HepG2 (cell line): ENCODE measurements around the gene AREL1. TPM values are rescaled to one million over a fixed set of nuclear protein-coding genes. Genes with fewer than 3 reads are reported as not detected.

Experiments used
- ATAC-seq: fragments of 200-7000 bp; cut with Tn5 transposase; 3 replicates; pipeline ENCODE4 v1.9.1; 2020; ENCODE audit warnings: mild to moderate bottlenecking, moderate library complexity
- BruUV-seq: library from RNA; stranded (reverse); fragments of 400-500 nt; replicated peaks from 2 replicates; lab custom pipeline; 2021; lab: Mats Ljungman, UMichigan
- CTCF ChIA-PET: fragments of 300-600 bp; formaldehyde crosslinking; extraction: SDS; loops from one replicate; lab custom pipeline; 2021; ENCODE audit warnings: low total read pairs, inconsistent platforms, low intra/inter-chr PET ratio; lab: Yijun Ruan, JAX
- POLR2A ChIA-PET: fragments of 350-600 bp; sonication (Branson Sonifier 250); formaldehyde crosslinking; loops from one replicate; lab custom pipeline; 2020; ENCODE audit warnings: antibody characterized with exemption, inconsistent platforms; lab: Yijun Ruan, JAX
- DNase-seq: peaks from one replicate; pipeline ENCODE4 v3.0.0-alpha.2; 2015; ENCODE audit warnings: low spot score
- FAIRE-seq: peaks from 3 replicates; lab custom pipeline; 2011; peaks lifted over from hg19 to GRCh38; lab: Jason Lieb, UNC
- H2AFZ ChIP-seq: one replicate; pipeline ENCODE4 v1.6.1; 2011; ENCODE audit warnings: low read length, inconsistent platforms
- H3K27ac ChIP-seq: fragments of 300-600 bp; 3 replicates; pipeline ENCODE4 v1.8.0; 2011; ENCODE audit warnings: mixed run types, mild to moderate bottlenecking, mixed read lengths, low read length, inconsistent platforms; ENCODE audit not compliant: insufficient read depth; ENCODE audit errors: extremely low read length
- H3K27me3 ChIP-seq, 2 experiments: fragments of 200-600 bp in 1 of 2; 2 replicates in 1 of 2; 3 replicates in 1 of 2; pipeline versions ENCODE4 v1.6.0 to v1.8.0; 2011; ENCODE audit warnings: low read length in 2 of 2, mild to moderate bottlenecking in 2 of 2, moderate library complexity in 2 of 2, inconsistent platforms in 1 of 2; ENCODE audit not compliant: insufficient read depth in 2 of 2, control insufficient read depth in 1 of 2
- H3K36me3 ChIP-seq, 2 experiments: fragments of 200-600 bp in 1 of 2; replicated peaks in 1 of 2; 2 replicates in 1 of 2; 3 replicates in 1 of 2; pipeline versions ENCODE4 v1.5.1 to v1.8.0; 2011; ENCODE audit warnings: low read length in 2 of 2, inconsistent platforms in 1 of 2; ENCODE audit not compliant: insufficient read depth in 2 of 2, control insufficient read depth in 1 of 2
- H3K4me1 ChIP-seq: 2 replicates; pipeline ENCODE4 v1.5.1; 2012; ENCODE audit warnings: low read length, inconsistent platforms; ENCODE audit not compliant: insufficient read depth
- H3K4me2 ChIP-seq: 2 replicates; pipeline ENCODE4 v1.6.0; 2011; ENCODE audit warnings: low read depth, low read length, inconsistent platforms
- H3K4me3 ChIP-seq, 3 experiments: fragments of 200-600 bp in 1 of 3; sonication (generic), shearing (Covaris generic) in 1 of 3; replicated peaks in 1 of 3; 2 replicates each; pipeline ENCODE4 v1.5.1; 2011 to 2016; ENCODE audit warnings: low read length in 3 of 3, inconsistent platforms in 2 of 3, low read depth in 2 of 3, mild to moderate bottlenecking in 2 of 3, control low read depth in 1 of 3, mixed read lengths in 1 of 3; ENCODE audit not compliant: insufficient read depth in 1 of 3
- H3K79me2 ChIP-seq: one replicate; pipeline ENCODE4 v1.6.1; 2011; ENCODE audit warnings: low read length, inconsistent platforms; ENCODE audit not compliant: insufficient read depth
- H3K9ac ChIP-seq: 2 replicates; pipeline ENCODE4 v1.6.0; 2011; ENCODE audit warnings: mild to moderate bottlenecking, low read depth, low read length, inconsistent platforms; ENCODE audit not compliant: insufficient read depth
- H3K9me3 ChIP-seq: 2 replicates; pipeline ENCODE4 v1.5.1; 2012; ENCODE audit warnings: mild to moderate bottlenecking, low read length
- H4K20me1 ChIP-seq: 2 replicates; pipeline ENCODE4 v1.6.0; 2011; ENCODE audit warnings: inconsistent platforms, mild to moderate bottlenecking, low read length, moderate library complexity; ENCODE audit not compliant: insufficient read depth
- ATF7-NPFF ChIP-seq: sonication (generic); formaldehyde crosslinking; IDR thresholded peaks from 2 replicates; pipeline ENCODE4 v1.8.1; 2023; ENCODE audit warnings: mild to moderate bottlenecking, low read depth, missing genetic modification reagents, moderate library complexity
- EZH2 ChIP-seq: conservative IDR thresholded peaks from 2 replicates; pipeline ENCODE4 v1.6.1; 2012; ENCODE audit warnings: mild to moderate bottlenecking, low read depth, low read length, moderate library complexity
- HES4 ChIP-seq: sonication (generic); formaldehyde crosslinking; IDR thresholded peaks from 2 replicates; pipeline ENCODE4 v1.9.0; 2021; ENCODE audit warnings: mild to moderate bottlenecking, missing genetic modification reagents, borderline replicate concordance
- HOXA3 ChIP-seq: sonication (generic); formaldehyde crosslinking; IDR thresholded peaks from 2 replicates; pipeline ENCODE4 v1.5.0; 2020; ENCODE audit warnings: missing genetic modification reagents
- KDM2A ChIP-seq: sonication (generic); formaldehyde crosslinking; IDR thresholded peaks from 2 replicates; pipeline ENCODE4 v1.4.0; 2020; ENCODE audit warnings: low read depth, missing genetic modification reagents, borderline replicate concordance
- PITX1 ChIP-seq: sonication (generic); formaldehyde crosslinking; IDR thresholded peaks from 2 replicates; pipeline ENCODE4 v1.5.1; 2020; ENCODE audit warnings: mild to moderate bottlenecking, missing genetic modification reagents
- TFDP1 ChIP-seq: IDR thresholded peaks from 2 replicates; pipeline ENCODE4 v1.6.1; 2016; ENCODE audit warnings: missing compliant biosample characterization, missing genetic modification reagents, borderline replicate concordance
- THAP7 ChIP-seq: sonication (generic); formaldehyde crosslinking; IDR thresholded peaks from 2 replicates; pipeline ENCODE4 v1.8.1; 2023; ENCODE audit warnings: mild to moderate bottlenecking, missing genetic modification reagents
- XRCC5 ChIP-seq: fragments of 200-400 bp; formaldehyde crosslinking; optimal IDR thresholded peaks from 2 replicates; pipeline ENCODE3; 2017; ENCODE audit warnings: mild to moderate bottlenecking, low read length
- ZFX ChIP-seq: sonication (generic); formaldehyde crosslinking; IDR thresholded peaks from 2 replicates; pipeline ENCODE4 v1.4.0; 2020; ENCODE audit warnings: mild to moderate bottlenecking, low read depth, missing genetic modification reagents, moderate library complexity
- ZGPAT ChIP-seq: IDR thresholded peaks from 2 replicates; pipeline ENCODE4 v1.6.1; 2016; ENCODE audit warnings: mild to moderate bottlenecking
- ZNF280D ChIP-seq: sonication (generic); formaldehyde crosslinking; IDR thresholded peaks from 2 replicates; pipeline ENCODE4 v1.5.1; 2020; ENCODE audit warnings: mild to moderate bottlenecking, missing genetic modification reagents
- ZNF3 ChIP-seq: IDR thresholded peaks from 2 replicates; pipeline ENCODE4 v1.7.0; 2017; ENCODE audit warnings: inconsistent platforms
- ZNF30 ChIP-seq: sonication (generic); formaldehyde crosslinking; IDR thresholded peaks from 2 replicates; pipeline ENCODE4 v1.5.0; 2020; ENCODE audit warnings: mild to moderate bottlenecking, missing genetic modification reagents
- ZNF652 ChIP-seq: IDR thresholded peaks from 2 replicates; pipeline ENCODE4 v1.6.1; 2016; ENCODE audit warnings: low read depth, borderline replicate concordance
- WGBS: methylation state at CpG from one replicate; pipeline ENCODE4 v1.1.6; 2017; ENCODE audit warnings: low lambda C conversion rate; 5-methylcytosine and 5-hydroxymethylcytosine counted together
- in situ Hi-C: cut with HindIII; loops from 2 replicates; pipeline ENCODE4 v1.10.0; 2017; ENCODE audit warnings: low pct_unique_long_range_greater_than_20kb; ENCODE audit not compliant: extremely low pct_ligation_motif_present
- intact Hi-C: fragments of 100-400 bp; cut with micrococcal nuclease; formaldehyde crosslinking; loops from one replicate; pipeline ENCODE4 v1.10.0; 2022; ENCODE audit not compliant: unreplicated experiment
- polyA plus RNA-seq, 8 experiments: library from polyadenylated mRNA; depleted of rRNA in 3 of 8; stranded (reverse) in 7 of 8; unstranded in 1 of 8; fragments of >200 nt; fragmentation: Illumina TruSeq in 4 of 8; extraction: Trizol in 4 of 8; gene quantifications; 2 replicates each; pipeline versions ENCODE4 v1.2.1 to v1.2.3, GENCODE V29; 2011 to 2016; ENCODE audit warnings: low read depth in 4 of 8, missing spikeins in 1 of 8, mixed read lengths in 1 of 8; ENCODE audit not compliant: insufficient read depth in 1 of 8
- total RNA-seq, 5 experiments: library from RNA; depleted of rRNA; stranded (reverse); fragments of >200 nt; fragmentation: Illumina TruSeq; extraction: Trizol; gene quantifications; 2 replicates each; pipeline ENCODE4 v1.2.3, GENCODE V29; 2016; ENCODE audit warnings: low read depth in 1 of 5

The AREL1 gene
- total and polyA plus RNA-seq, 2 of the 13 experiments (the other 11 are each of a cell fraction or from before 2014, with no cell fraction given), result 21.3 to 25.4 TPM

- POLR2A ChIA-PET, result interaction anchor here (1.1 to 1.2 kb wide), 2 partner anchors 21 to 100 kb away, joined by 3 read pairs; no protein-coding TSS in a partner anchor
- no peak for TF ChIP-seq ATF7-NPFF (CRISPR knock-in tag)
- no peak for TF ChIP-seq HES4 (CRISPR knock-in tag)
- no peak for TF ChIP-seq EZH2
- no peak for TF ChIP-seq ZNF3
- peak; percentile 59 for TF ChIP-seq ZFX
- peak; percentile 71; the same call in 1 of the 2 replicates for TF ChIP-seq PITX1 (CRISPR knock-in tag)
- TF ChIP-seq KDM2A (CRISPR knock-in tag), result peak; percentile 55; the same call in 1 of the 2 replicates
- TF ChIP-seq ZNF280D (CRISPR knock-in tag), result 0 out of 2 replicates have a peak, but pooled peaks have one; percentile 26
- 0 out of 2 replicates have a peak, but pooled peaks have one; percentile 13 for TF ChIP-seq TFDP1 (CRISPR knock-in tag)
- TF ChIP-seq ZGPAT, result no peak; the same call in 1 of the 2 replicates
- 0 out of 2 replicates have a peak, but pooled peaks have one; percentile 1 for TF ChIP-seq HOXA3
- TF ChIP-seq ZNF30 (CRISPR knock-in tag), result no peak
- TF ChIP-seq XRCC5, result no peak
- no peak for TF ChIP-seq THAP7 (CRISPR knock-in tag)
- TF ChIP-seq ZNF652 (CRISPR knock-in tag), result peak; percentile 69; the same call in 1 of the 2 replicates
These were observed 100.4 kb downstream of the AREL1 start for GRCh38 chr14:74612350-74613021.

More at GRCh38 chr14:74612350-74613021, 100.4 kb downstream of the AREL1 start:
- in situ Hi-C loops, result loop anchor here (25.0 kb wide), 1 partner anchor 175 kb away; no protein-coding TSS in a partner anchor
- no peaks in the 10 kb centered on the region for H4K20me1 ChIP-seq
- intact Hi-C loops, result loop anchor here (5.0 kb wide), 1 partner anchor 110 kb away; no protein-coding TSS in a partner anchor
- H3K27ac ChIP-seq, result no peak overlapping the region
- H3K36me3 ChIP-seq, result no peaks in the 10 kb centered on the region
- H3K4me3 ChIP-seq, result peak overlapping the region; percentile 57 to 86 (median 71)
- CTCF ChIA-PET, result interaction anchor here (0.7 to 2.5 kb wide), 4 partner anchors 17 to 191 kb away, joined by 3 to 8 read pairs (median 6); partner anchors contain the start of genes AREL1 and FCF1
- WGBS, result 15% methylated on average over 21 of the region's 69 CpGs
- BruUV-seq, result no TSS peak
- peak; percentile 83 for ATAC-seq
- H2AFZ ChIP-seq, result no peak overlapping the region
- peak overlapping the region; percentile 52 for H3K9ac ChIP-seq
- DNase-seq, result peak; percentile 51
- peak overlapping the region; percentile 80 for H3K4me2 ChIP-seq
- H3K79me2 ChIP-seq, result no peaks in the 10 kb centered on the region
- H3K27me3 ChIP-seq, result peaks cover 1 to 19% of the 10 kb centered on the region in 2 experiments; a peak in 4 of 5 replicates
- H3K4me1 ChIP-seq, result peaks cover 25% of the 10 kb centered on the region
- H3K9me3 ChIP-seq, result no peaks in the 10 kb centered on the region
- FAIRE-seq, result no peak
